ENCODE measurements around the gene ARPP19.
A peak's percentile ranks its signal among the peaks of the same experiment; 100 is the strongest.
"Not testable (repeated sequence)": the region's sequence is repeated elsewhere in the genome, so short reads cannot be mapped to it uniquely, and the experiment has no call there.

The ARPP19 gene

GRCh38 chr15:52551762-52552161, 17.1 kb downstream of the ARPP19 start:
- no peak for DNase-seq (ENCODE audit: low read depth)
- no peak overlapping the region for H3K4me3 ChIP-seq (ENCODE audit: low read depth, low read length)
- no peak for TF ChIP-seq CTCF (IDR thresholded peaks at IDR 0.05; ENCODE audit: insufficient read depth, low read depth, low read length, missing control alignments)

DNA sequence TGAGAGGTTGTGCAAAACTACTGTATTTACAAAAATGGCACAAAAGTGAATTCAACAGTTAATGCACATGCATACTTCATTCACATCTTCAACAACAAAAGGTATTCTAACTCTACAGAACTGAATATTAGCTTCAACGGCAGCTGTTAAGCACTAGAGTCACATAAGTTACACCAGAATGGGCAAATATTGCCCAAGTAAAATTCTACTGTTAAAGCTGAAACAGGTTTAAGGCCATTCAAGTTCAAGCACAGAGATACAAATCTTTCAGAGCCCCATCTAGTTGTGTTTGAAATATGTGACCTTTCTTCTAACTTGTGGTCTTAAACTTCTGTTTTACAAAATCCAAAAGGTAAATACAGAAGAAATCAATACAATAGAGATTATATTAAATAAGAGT, 17.6 kb downstream of the ARPP19 start:
- DNase-seq (ENCODE audit: low read depth); H3K4me3 ChIP-seq (ENCODE audit: low read depth, low read length): not testable (repeated sequence)

DNA sequence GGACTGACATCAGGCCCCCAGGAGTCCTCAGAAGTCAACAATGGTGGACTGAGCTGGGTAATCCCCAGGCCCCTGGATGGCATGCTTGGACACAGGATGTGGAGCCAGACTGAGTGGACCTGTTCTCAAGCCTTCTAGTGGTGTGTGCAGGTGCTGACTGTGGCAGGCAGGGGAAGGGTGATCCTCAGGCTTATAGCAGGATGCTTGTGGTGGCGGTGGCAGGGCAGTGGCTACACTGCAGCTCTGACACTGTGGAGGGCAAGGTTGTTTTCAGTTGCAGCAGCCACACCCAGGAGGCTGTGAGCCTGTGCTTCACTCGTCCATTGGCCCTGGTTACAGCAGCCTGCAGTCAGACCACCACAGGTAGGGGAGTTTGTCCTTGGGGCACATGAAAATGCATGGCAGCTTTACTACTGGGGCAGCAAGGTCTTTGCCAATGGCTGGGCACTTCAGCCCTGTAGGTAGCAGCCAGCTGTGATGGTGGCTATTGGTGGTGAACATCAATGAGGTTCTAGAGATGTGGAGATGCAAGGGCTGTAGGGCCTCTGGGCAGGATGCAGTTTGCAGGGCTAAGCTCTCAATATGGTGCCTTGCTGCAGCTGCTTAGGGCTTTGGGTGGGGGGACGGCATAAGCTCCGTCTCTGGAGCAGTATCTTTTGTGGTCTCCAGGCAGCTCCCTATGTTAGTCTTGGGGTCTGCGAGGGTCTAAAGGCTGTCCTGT, 22.6 kb downstream of the ARPP19 start:
- no peak overlapping the region for H3K4me3 ChIP-seq (ENCODE audit: low read depth, low read length)
- peak; percentile 40 for DNase-seq (ENCODE audit: low read depth)
- no peak for TF ChIP-seq CTCF (IDR thresholded peaks at IDR 0.05; ENCODE audit: insufficient read depth, low read depth, low read length, missing control alignments)

- H3K4me3 ChIP-seq (ENCODE audit: low read depth, low read length) = no peak overlapping the region
- no peak for TF ChIP-seq CTCF (IDR thresholded peaks at IDR 0.05; ENCODE audit: insufficient read depth, low read depth, low read length, missing control alignments)
- no peak for DNase-seq (ENCODE audit: low read depth)
These were observed 28.3 kb downstream of the ARPP19 start for GRCh38 chr15:52540374-52541012.

DNA sequence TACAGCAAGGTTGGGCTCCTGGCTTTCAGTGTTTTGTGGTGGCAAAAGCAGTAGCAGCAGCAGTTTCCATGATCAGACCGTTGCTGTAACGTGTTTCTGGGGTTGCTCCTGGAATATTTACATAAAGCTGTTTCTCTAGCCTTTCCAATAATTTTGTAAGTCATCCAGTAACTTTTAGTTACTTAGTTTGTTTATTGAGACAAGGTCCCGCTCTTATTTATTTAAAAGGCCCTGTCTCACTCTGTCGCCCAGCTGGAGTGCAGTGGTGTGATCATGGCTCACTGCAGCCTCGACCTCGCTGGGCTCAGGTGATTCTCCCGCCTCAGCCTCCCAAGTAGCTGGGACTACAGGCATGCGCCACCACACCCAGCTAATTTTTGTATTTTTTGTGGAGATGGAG, 31.4 kb downstream of the ARPP19 start:
- DNase-seq (ENCODE audit: low read depth) = no peak
- no peak overlapping the region for H3K4me3 ChIP-seq (ENCODE audit: low read depth, low read length)
- TF ChIP-seq CTCF (IDR thresholded peaks at IDR 0.05; ENCODE audit: insufficient read depth, low read depth, low read length, missing control alignments) = no peak

DNA sequence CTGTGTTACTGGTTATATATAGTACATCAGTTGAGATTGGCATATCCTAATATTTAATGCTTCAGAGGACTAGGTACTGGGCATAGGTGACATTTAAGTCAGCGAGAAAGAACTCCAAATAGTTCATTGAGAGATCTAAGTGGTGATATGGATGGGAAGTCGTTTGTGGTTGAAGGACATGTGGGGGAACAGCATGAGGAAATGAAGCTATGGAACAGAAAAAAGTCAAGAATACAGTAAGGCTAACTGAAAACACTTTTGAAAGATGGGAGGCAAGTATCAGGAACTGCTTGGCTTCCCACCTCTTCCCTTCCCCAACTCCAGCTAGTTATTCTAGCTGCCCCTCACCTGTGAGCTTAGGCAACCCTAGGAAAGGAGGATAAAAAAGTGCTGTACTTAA, 36.4 kb downstream of the ARPP19 start:
- H3K4me3 ChIP-seq (ENCODE audit: low read depth, low read length) = no peak overlapping the region
- no peak for DNase-seq (ENCODE audit: low read depth)

DNA sequence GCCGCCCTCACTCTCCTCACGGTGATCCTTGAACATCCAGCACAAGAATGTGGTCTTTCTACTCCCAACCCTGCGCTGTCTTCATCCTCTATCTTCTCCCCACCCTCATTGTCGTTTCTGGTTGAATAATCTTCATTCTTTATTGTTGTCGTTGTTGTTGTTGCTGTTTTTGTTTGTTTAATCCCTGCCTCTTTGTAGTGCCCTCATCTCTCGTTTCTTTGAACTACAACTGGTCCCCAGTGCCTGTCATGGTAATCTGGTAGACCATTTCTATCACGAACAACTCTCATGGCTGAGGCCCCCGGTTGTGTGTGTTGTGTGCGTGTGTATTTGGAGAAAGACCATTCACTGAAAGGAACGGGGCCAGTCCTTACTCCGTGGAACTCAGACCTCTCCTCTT, 38.9 kb downstream of the ARPP19 start:
- H3K4me3 ChIP-seq (ENCODE audit: low read depth, low read length) = peak overlapping the region; percentile 55
- DNase-seq (ENCODE audit: low read depth) = no peak
- no peak for TF ChIP-seq CTCF (IDR thresholded peaks at IDR 0.05; ENCODE audit: insufficient read depth, low read depth, low read length, missing control alignments)

More for the DNA sequence above, 36.4 kb downstream of the ARPP19 start:
- no peak for TF ChIP-seq CTCF (IDR thresholded peaks at IDR 0.05; ENCODE audit: insufficient read depth, low read depth, low read length, missing control alignments)

All from GM12865 (cell line).